ENCODE results near the gene LIN37. TPM values are rescaled to one million over a fixed set of nuclear protein-coding genes. Genes with fewer than 3 reads are reported as not detected.

Gene LIN37
- total RNA-seq, 2 experiments from 2014 or later = 10.5 to 12.4 TPM

DNA sequence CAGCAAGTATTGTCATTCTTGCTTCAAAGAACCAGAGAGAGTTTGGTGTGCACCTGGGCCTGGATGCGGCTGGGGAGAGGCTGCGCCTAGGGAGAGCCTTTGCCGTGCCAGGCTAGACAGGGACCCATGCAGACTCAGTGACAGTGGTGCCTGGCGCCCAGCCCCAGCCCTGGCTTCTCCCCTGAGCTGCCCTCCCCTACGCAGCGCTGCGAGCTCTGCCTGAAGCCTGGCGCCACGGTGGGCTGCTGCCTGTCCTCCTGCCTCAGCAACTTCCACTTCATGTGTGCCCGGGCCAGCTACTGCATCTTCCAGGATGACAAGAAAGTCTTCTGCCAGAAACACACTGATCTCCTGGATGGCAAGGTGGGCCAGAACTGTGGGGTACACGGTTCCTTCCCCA is 18.6 kb upstream of the LIN37 start:
- ATAC-seq = no peak
- no peaks in the 10 kb centered on the region for H3K9me3 Mint-ChIP-seq (ENCODE audit: insufficient read depth)
- ChIA-PET POLR2A (interaction anchor here (1.3 kb wide), 1 partner anchor 12 kb away, joined by 3 read pairs; the partner anchor contains the start of gene KMT2B), CTCF (interaction anchor here (1.2 kb wide), 1 partner anchor 15 kb away, joined by 3 read pairs; no protein-coding TSS in a partner anchor)
- no peak for DNase-seq
- no peaks in the 10 kb centered on the region for H3K4me1 Mint-ChIP-seq (ENCODE audit: low read depth)
- H3K27ac Mint-ChIP-seq = no peak overlapping the region
- H3K27me3 Mint-ChIP-seq (ENCODE audit: low read depth) = no peaks in the 10 kb centered on the region
- peaks cover 67% of the 10 kb centered on the region for H3K36me3 Mint-ChIP-seq (ENCODE audit: low read depth)
- H3K4me3 Mint-ChIP-seq = no peak overlapping the region

DNA sequence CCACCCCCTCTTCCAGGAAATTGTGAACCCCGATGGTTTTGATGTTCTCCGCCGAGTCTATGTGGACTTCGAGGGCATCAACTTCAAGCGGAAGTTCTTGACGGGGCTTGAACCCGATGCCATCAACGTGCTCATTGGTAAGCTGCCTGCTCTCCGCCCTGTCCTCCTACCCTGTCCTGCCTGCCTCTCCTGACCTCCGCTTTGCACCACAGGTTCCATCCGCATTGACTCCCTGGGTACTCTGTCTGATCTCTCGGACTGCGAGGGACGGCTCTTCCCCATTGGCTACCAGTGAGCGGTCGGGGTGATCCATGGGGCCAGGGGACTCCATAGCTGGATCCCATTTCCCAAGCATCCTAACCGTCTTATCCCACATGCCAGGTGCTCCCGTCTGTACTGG is 18.1 kb upstream of the LIN37 start:
- DNase-seq = no peak

DNA sequence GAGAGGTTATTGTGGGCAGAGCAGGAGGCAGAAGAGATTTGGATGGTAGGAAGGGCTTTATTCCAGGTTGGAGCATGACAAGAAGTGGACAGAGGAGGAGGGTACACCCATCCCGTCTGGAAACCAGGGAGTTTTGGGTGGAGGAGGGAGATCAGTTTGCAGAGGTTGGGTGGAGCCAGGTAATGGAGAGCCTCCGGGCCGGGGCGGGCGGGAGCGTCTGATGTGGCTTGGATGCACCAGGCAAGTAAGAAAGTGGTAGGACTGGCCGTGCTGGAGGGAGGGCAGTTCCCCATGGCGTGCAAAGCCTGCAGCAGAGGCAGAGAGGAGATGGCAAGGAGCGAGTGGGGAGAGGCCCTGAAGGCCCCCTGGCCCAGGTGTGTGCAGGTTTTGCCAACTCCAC is 17.0 kb upstream of the LIN37 start:
- POLR2A ChIA-PET = interaction anchor here (1.3 to 1.5 kb wide), 2 partner anchors 13 to 14 kb away, joined by 3 to 7 read pairs; partner anchors contain the start of genes KMT2B, PSENEN and U2AF1L4
- H3K9me3 Mint-ChIP-seq (ENCODE audit: insufficient read depth) = no peaks in the 10 kb centered on the region
- no peak overlapping the region for H3K4me3 Mint-ChIP-seq
- H3K27ac Mint-ChIP-seq = peak overlapping the region; percentile 24
- DNase-seq (no peak), ATAC-seq (no peak)
- peaks cover under 1% of the 10 kb centered on the region for H3K4me1 Mint-ChIP-seq (ENCODE audit: low read depth)
- H3K36me3 Mint-ChIP-seq (ENCODE audit: low read depth) = peaks cover 63% of the 10 kb centered on the region
- H3K27me3 Mint-ChIP-seq (ENCODE audit: low read depth) = no peaks in the 10 kb centered on the region
- CTCF ChIA-PET = no interaction called here

More for the DNA sequence above, 18.1 kb upstream of the LIN37 start:
- H3K27me3 Mint-ChIP-seq (ENCODE audit: low read depth) = no peaks in the 10 kb centered on the region
- ATAC-seq = no peak
- POLR2A ChIA-PET = interaction anchor here (1.3 kb wide), 1 partner anchor 12 kb away, joined by 3 read pairs; the partner anchor contains the start of gene KMT2B
- H3K9me3 Mint-ChIP-seq (ENCODE audit: insufficient read depth) = no peaks in the 10 kb centered on the region
- CTCF ChIA-PET = interaction anchor here (0.6 to 0.8 kb wide), 2 partner anchors 12 to 29 kb away, joined by 3 read pairs; partner anchors contain the start of gene IGFLR1
- H3K4me3 Mint-ChIP-seq = no peak overlapping the region
- H3K27ac Mint-ChIP-seq = no peak overlapping the region
- no peaks in the 10 kb centered on the region for H3K4me1 Mint-ChIP-seq (ENCODE audit: low read depth)
- peaks cover 66% of the 10 kb centered on the region for H3K36me3 Mint-ChIP-seq (ENCODE audit: low read depth)

DNA sequence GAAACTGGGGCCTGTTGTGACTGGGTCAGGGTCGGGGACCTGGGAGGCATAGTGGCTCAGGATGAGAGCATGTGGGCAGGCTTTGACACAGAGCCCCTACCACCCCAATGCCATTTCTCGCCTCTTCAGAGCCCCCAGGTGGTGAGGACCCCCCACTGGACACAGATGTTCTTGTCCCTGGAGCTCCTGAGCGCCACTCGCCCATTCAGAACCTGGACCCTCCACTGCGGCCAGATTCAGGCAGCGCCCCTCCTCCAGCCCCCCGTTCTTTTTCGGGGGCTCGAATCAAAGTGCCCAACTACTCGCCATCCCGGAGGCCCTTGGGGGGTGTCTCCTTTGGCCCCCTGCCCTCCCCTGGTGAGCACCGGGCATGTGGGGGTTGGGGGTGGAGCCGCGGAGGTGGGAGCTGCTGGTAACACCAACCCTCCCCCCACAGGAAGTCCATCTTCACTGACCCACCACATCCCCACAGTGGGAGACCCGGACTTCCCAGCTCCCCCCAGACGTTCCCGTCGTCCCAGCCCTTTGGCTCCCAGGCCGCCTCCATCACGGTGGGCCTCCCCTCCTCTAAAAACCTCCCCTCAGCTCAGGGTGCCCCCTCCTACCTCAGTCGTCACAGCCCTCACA is 16.5 kb upstream of the LIN37 start:
- ATAC-seq = no peak
- Mint-ChIP-seq H3K36me3 (ENCODE audit: low read depth) (peaks cover 63% of the 10 kb centered on the region), H3K27me3 (ENCODE audit: low read depth) (no peaks in the 10 kb centered on the region), H3K27ac (no peak overlapping the region), H3K9me3 (ENCODE audit: insufficient read depth) (no peaks in the 10 kb centered on the region), H3K4me3 (no peak overlapping the region), H3K4me1 (ENCODE audit: low read depth) (peaks cover 6% of the 10 kb centered on the region)
- POLR2A ChIA-PET = interaction anchor here (0.6 to 1.5 kb wide), 2 partner anchors 13 to 41 kb away, joined by 3 to 7 read pairs; partner anchors contain the start of genes PSENEN and U2AF1L4
- CTCF ChIA-PET = no interaction called here
- no peak for DNase-seq

DNA sequence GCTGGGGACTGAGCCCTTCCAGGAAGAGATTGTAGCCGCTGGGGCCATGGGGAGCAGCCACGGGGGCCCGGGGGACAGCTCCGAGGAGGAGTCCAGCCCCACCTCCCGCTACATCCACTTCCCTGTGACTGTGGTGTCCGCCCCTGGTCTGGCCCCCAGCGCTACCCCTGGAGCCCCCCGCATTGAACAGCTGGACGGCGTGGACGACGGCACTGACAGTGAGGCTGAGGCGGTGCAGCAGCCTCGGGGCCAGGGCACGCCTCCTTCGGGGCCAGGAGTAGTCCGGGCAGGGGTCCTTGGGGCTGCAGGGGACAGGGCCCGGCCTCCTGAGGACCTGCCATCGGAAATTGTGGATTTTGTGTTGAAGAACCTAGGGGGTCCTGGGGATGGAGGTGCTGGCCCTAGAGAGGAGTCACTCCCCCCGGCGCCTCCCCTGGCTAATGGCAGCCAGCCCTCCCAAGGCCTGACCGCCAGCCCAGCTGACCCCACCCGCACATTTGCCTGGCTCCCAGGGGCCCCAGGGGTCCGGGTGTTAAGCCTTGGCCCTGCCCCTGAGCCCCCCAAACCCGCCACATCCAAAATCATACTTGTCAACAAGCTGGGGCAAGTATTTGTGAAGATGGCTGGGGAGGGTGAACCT is 15.7 kb upstream of the LIN37 start:
- Mint-ChIP-seq H3K9me3 (ENCODE audit: insufficient read depth) (no peaks in the 10 kb centered on the region), H3K4me1 (ENCODE audit: low read depth) (peaks cover 13% of the 10 kb centered on the region), H3K27ac (no peak overlapping the region), H3K36me3 (ENCODE audit: low read depth) (peaks cover 64% of the 10 kb centered on the region), H3K27me3 (ENCODE audit: low read depth) (no peaks in the 10 kb centered on the region), H3K4me3 (no peak overlapping the region)
- DNase-seq (no peak), ATAC-seq (no peak)
- CTCF ChIA-PET = no interaction called here
- POLR2A ChIA-PET = interaction anchor here (0.6 to 1.5 kb wide), 2 partner anchors 12 to 40 kb away, joined by 3 to 7 read pairs; partner anchors contain the start of genes PSENEN and U2AF1L4

DNA sequence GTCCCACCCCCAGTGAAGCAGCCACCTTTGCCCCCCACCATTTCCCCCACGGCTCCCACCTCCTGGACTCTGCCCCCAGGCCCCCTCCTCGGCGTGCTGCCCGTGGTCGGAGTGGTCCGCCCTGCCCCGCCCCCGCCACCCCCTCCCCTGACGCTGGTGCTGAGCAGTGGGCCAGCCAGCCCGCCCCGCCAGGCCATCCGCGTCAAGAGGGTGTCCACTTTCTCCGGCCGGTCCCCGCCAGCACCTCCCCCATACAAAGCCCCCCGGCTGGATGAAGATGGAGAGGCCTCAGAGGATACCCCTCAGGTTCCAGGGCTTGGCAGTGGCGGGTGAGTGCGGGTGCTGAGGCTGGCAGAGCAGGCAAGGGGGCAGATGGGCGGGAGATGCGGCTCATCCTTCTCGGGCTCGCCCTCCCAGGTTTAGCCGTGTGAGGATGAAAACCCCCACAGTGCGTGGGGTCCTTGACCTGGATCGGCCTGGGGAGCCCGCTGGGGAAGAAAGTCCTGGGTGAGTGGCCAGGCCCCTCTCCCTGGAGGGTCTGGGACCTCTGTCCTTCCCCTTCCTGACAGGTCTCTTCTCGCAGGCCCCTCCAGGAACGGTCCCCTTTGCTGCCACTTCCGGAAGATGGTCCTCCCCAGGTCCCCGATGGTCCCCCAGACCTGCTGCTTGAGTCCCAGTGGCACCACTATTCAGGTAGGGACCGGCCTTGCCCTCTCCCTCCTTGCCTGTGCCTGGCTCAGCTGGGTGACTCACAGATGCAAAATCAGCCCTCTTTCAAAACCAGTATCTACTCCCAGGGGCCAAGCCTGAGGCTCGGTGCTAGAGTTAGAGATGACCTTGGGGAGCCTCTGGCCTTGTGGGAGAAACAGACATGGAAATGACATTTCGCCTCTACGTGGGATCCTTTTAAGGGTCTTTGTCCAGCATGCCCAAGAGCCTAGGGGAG is 14.9 kb upstream of the LIN37 start:
- H3K4me1 Mint-ChIP-seq (ENCODE audit: low read depth) = peaks cover 13% of the 10 kb centered on the region
- H3K27ac Mint-ChIP-seq = no peak overlapping the region
- no peak for ATAC-seq
- DNase-seq = no peak
- H3K27me3 Mint-ChIP-seq (ENCODE audit: low read depth) = no peaks in the 10 kb centered on the region
- CTCF ChIA-PET = no interaction called here
- H3K36me3 Mint-ChIP-seq (ENCODE audit: low read depth) = peaks cover 64% of the 10 kb centered on the region
- no peaks in the 10 kb centered on the region for H3K9me3 Mint-ChIP-seq (ENCODE audit: insufficient read depth)
- no peak overlapping the region for H3K4me3 Mint-ChIP-seq
- POLR2A ChIA-PET = interaction anchor here (0.6 to 1.5 kb wide), 2 partner anchors 12 to 45 kb away, joined by 3 to 7 read pairs; partner anchors contain the start of genes PSENEN and U2AF1L4

DNA sequence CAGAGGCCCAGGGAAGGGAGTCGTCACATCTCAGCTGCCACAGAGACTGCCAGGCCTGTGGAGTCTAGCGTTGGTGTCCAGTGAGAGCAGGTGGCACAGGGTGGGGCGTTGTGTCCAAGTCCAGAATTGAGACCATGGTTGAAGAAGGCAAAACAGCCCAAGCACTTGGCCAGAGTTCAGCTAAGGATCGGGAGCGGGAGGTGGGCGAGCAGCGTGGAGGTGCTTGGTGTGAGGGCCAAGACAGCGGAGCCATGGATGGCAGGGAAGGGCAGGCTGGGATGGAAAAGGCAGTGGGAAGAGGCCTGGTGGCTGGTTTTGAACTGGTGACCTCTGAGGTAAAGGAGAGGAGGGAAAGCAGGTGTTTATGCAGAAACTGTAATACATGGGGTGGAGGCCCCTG is 14.1 kb upstream of the LIN37 start:
- H3K4me1 Mint-ChIP-seq (ENCODE audit: low read depth) = peaks cover 15% of the 10 kb centered on the region
- ATAC-seq (no peak), DNase-seq (no peak)
- no peaks in the 10 kb centered on the region for H3K27me3 Mint-ChIP-seq (ENCODE audit: low read depth)
- POLR2A ChIA-PET = interaction anchor here (0.6 kb wide), 1 partner anchor 46 kb away, joined by 3 read pairs; no protein-coding TSS in a partner anchor
- CTCF ChIA-PET = no interaction called here
- no peak overlapping the region for H3K4me3 Mint-ChIP-seq
- peaks cover 65% of the 10 kb centered on the region for H3K36me3 Mint-ChIP-seq (ENCODE audit: low read depth)
- H3K27ac Mint-ChIP-seq = peak overlapping the region; percentile 35
- H3K9me3 Mint-ChIP-seq (ENCODE audit: insufficient read depth) = no peaks in the 10 kb centered on the region

DNA sequence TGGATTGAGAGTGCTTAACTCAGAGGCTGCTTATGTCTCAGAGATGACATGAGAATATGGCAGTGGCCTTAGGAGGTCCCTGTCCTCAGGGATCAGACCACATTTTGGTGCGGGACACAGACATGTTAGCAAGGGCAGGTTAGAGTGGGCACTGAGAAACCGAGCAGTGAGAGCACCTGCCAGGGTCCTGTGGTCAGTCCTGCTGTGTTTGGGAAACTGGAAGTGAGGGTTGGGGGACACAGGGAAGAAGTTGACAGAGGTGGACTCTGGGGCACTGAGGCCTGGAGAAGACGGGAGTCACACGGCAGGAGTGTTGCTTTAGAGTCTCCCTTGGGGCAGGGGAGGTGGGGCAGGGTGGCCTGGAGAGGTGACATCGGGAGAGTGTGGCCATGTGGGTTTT is 13.5 kb upstream of the LIN37 start:
- DNase-seq = no peak
- Mint-ChIP-seq H3K4me3 (no peak overlapping the region), H3K27ac (no peak overlapping the region), H3K9me3 (ENCODE audit: insufficient read depth) (no peaks in the 10 kb centered on the region), H3K27me3 (ENCODE audit: low read depth) (no peaks in the 10 kb centered on the region), H3K36me3 (ENCODE audit: low read depth) (peaks cover 59% of the 10 kb centered on the region), H3K4me1 (ENCODE audit: low read depth) (peaks cover 19% of the 10 kb centered on the region)
- POLR2A ChIA-PET = no interaction called here
- ATAC-seq = no peak
- CTCF ChIA-PET = no interaction called here

DNA sequence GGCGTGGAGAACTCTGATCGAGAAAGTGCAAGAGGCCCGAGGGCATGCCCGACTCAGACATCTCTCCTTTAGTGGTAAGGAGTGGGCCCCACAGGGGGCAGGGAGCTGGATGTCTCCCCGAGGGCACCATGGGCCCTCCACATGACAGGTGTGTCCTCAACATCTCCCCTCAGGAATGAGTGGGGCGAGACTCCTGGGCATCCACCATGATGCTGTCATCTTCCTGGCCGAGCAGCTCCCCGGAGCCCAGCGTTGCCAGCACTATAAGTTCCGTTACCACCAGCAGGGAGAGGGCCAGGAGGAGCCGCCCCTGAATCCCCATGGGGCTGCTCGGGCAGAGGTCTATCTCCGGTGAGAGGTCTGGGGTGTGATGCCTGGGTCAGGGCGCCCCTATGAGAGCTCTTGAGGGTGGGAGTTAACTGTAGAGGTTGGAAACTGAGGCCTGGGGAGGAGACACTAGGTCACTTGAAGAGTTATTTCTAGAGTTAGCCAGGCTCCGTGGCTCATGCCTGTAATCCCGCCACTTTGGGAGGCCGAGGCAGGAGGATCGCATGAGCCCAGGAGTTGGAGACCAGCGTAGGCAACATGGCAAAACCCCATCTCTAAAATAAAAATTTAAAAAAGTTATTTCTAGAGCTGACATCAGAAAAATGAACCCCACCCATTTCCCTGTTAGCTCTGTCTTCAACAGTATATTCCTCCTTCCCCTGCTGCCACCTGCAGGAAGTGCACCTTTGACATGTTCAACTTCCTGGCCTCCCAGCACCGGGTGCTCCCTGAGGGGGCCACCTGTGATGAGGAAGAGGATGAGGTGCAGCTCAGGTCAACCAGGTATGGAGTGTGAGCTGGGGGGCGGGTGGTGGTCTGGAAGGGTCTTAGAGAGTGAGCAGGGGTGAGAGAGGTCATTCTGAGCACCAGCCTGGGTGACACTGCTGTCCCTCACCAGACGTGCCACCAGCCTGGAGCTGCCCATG is 11.2 kb upstream of the LIN37 start:
- H3K27me3 Mint-ChIP-seq (ENCODE audit: low read depth) = no peaks in the 10 kb centered on the region
- ATAC-seq = no peak
- ChIA-PET POLR2A (interaction anchor here (1.0 to 1.7 kb wide), 4 partner anchors 10 to 35 kb away, joined by 3 to 7 read pairs (median 4); no protein-coding TSS in a partner anchor), CTCF (interaction anchor here (0.8 to 2.4 kb wide), 7 partner anchors 11 to 83 kb away, joined by 3 to 18 read pairs (median 4); partner anchors contain the start of gene LIN37)
- H3K27ac Mint-ChIP-seq = peak overlapping the region; percentile 73
- H3K36me3 Mint-ChIP-seq (ENCODE audit: low read depth) = peaks cover 45% of the 10 kb centered on the region
- H3K4me1 Mint-ChIP-seq (ENCODE audit: low read depth) = peaks cover 26% of the 10 kb centered on the region
- no peaks in the 10 kb centered on the region for H3K9me3 Mint-ChIP-seq (ENCODE audit: insufficient read depth)
- H3K4me3 Mint-ChIP-seq = no peak overlapping the region
- peak; percentile 58 for DNase-seq

DNA sequence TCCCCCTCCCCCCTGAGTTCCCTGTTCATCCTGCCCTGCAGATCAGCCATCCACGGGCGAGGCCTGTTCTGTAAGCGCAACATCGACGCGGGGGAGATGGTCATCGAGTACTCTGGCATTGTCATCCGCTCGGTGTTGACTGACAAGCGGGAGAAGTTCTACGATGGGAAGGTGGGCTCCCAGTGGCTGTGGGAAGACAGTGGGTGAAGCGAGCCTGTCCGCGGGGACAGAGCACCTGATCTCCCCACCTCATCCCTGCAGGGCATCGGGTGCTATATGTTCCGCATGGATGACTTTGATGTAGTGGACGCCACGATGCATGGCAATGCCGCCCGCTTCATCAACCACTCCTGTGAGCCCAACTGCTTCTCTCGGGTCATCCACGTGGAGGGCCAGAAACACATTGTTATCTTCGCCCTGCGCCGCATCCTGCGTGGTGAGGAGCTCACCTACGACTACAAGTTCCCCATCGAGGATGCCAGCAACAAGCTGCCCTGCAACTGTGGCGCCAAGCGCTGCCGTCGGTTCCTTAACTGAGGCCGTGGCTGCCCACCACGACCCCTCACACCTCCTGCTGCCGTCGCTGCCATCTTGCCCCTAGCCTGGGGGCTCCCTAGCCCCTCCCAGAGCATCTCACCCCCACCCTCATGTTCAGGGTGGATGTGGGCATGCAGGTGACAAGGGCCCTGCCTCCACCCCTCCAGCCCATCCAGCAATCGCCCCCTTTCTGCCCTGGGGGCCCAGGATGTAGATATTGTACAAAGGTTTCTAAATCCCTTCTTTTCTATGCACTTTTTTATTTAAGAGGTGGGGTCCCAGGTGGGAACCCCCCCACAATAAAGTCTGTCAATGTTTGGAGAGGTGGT is 10.1 kb upstream of the LIN37 start:
- peak overlapping the region; percentile 46 for H3K27ac Mint-ChIP-seq
- peaks cover 53% of the 10 kb centered on the region for H3K36me3 Mint-ChIP-seq (ENCODE audit: low read depth)
- DNase-seq (no peak), ATAC-seq (no peak)
- no peaks in the 10 kb centered on the region for H3K27me3 Mint-ChIP-seq (ENCODE audit: low read depth)
- no peak overlapping the region for H3K4me3 Mint-ChIP-seq
- peaks cover 34% of the 10 kb centered on the region for H3K4me1 Mint-ChIP-seq (ENCODE audit: low read depth)
- H3K9me3 Mint-ChIP-seq (ENCODE audit: insufficient read depth) = no peaks in the 10 kb centered on the region
- ChIA-PET CTCF (interaction anchor here (0.8 to 2.4 kb wide), 4 partner anchors 19 to 81 kb away, joined by 3 to 18 read pairs (median 6); no protein-coding TSS in a partner anchor), POLR2A (interaction anchor here (1.1 to 1.7 kb wide), 3 partner anchors 11 to 36 kb away, joined by 3 to 7 read pairs (median 4); no protein-coding TSS in a partner anchor)
